CD4-positive, alpha-beta memory T cell (primary cell): ENCODE data around the gene EP300. TPM values are rescaled to one million over a fixed set of nuclear protein-coding genes. Genes with fewer than 3 reads are reported as not detected.

ENCODE experiments used
- CTCF ChIA-PET: fragments of 350-600 bp; sonication (Branson Sonifier 250); formaldehyde crosslinking; loops from one replicate; lab custom pipeline; 2021; ENCODE audit warnings: inconsistent platforms; ENCODE audit not compliant: partially characterized antibody; lab: Charles Lee
- POLR2A ChIA-PET: fragments of 350-600 bp; sonication (Branson Sonifier 250); formaldehyde crosslinking; loops from one replicate; lab custom pipeline; 2021; ENCODE audit not compliant: partially characterized antibody; lab: Charles Lee
- DNase-seq, 5 donors: peaks; one replicate each; pipeline versions ENCODE4 v3.0.0 to v3.0.0-alpha.2; 2020 to 2022; ENCODE audit warnings: mixed read lengths in 1 of 5
- H3K27ac ChIP-seq: one replicate; pipeline ENCODE4 v1.7.0; 2013; ENCODE audit warnings: low read depth, low read length
- H3K27me3 ChIP-seq: 2 replicates; pipeline ENCODE4 v1.7.0; 2013; ENCODE audit warnings: mild to moderate bottlenecking, low read length, moderate library complexity; ENCODE audit not compliant: insufficient read depth
- H3K36me3 ChIP-seq: 2 replicates; pipeline ENCODE4 v1.7.0; 2013; ENCODE audit warnings: mild to moderate bottlenecking, low read length, moderate library complexity; ENCODE audit not compliant: insufficient read depth
- H3K4me1 ChIP-seq: 2 replicates; pipeline ENCODE4 v1.7.0; 2013; ENCODE audit warnings: mild to moderate bottlenecking, low read length, moderate library complexity; ENCODE audit not compliant: insufficient read depth
- H3K4me3 ChIP-seq, 2 donors: one replicate each; pipeline ENCODE4 v1.7.0; 2013; ENCODE audit warnings: low read length in 2 of 2, mild to moderate bottlenecking in 1 of 2
- H3K9me3 ChIP-seq, 2 donors: one replicate each; pipeline ENCODE4 v1.7.0; 2013; ENCODE audit warnings: low read length in 2 of 2, control low read depth in 1 of 2; ENCODE audit not compliant: control insufficient read depth in 1 of 2
- H3K27ac Mint-ChIP-seq, 7 donors: one replicate each; pipeline ENCODE4 v1.8.0; 2020 to 2021; ENCODE audit warnings: mixed read lengths in 7 of 7, mild to moderate bottlenecking in 6 of 7, inconsistent platforms in 3 of 7, moderate library complexity in 3 of 7
- H3K27me3 Mint-ChIP-seq, 2 donors: one replicate each; pipeline ENCODE4 v1.8.0; 2020 to 2021; ENCODE audit warnings: mixed read lengths in 2 of 2
- H3K36me3 Mint-ChIP-seq, 2 donors: one replicate each; pipeline ENCODE4 v1.8.0; 2020 to 2021; ENCODE audit warnings: mixed read lengths in 2 of 2, inconsistent platforms in 1 of 2, mild to moderate bottlenecking in 1 of 2
- H3K4me1 Mint-ChIP-seq, 4 donors: one replicate each; pipeline ENCODE4 v1.8.0; 2020 to 2021; ENCODE audit warnings: mixed read lengths in 4 of 4, mild to moderate bottlenecking in 1 of 4
- H3K4me3 Mint-ChIP-seq, 8 donors: one replicate each; pipeline ENCODE4 v1.8.0; 2020 to 2021; ENCODE audit warnings: mixed read lengths in 8 of 8, mild to moderate bottlenecking in 7 of 8, moderate library complexity in 6 of 8, inconsistent platforms in 3 of 8
- H3K9me3 Mint-ChIP-seq, 8 donors: one replicate each; pipeline ENCODE4 v1.8.0; 2020 to 2021; ENCODE audit warnings: mixed read lengths in 8 of 8, mild to moderate bottlenecking in 5 of 8, inconsistent platforms in 3 of 8, moderate library complexity in 1 of 8
- intact Hi-C: fragments of 100-400 bp; cut with micrococcal nuclease; formaldehyde crosslinking; loops from one replicate; pipeline ENCODE4 v1.15.1; 2023
- polyA plus RNA-seq, 2 donors: library from polyadenylated mRNA; unstranded; fragments of 300-500 nt; fragmentation: Illumina TruSeq; gene quantifications; one replicate each; pipeline ENCODE4 v1.2.3, GENCODE V29; 2021
- total RNA-seq, 2 experiments: library from RNA; stranded (reverse); gene quantifications; one replicate each; pipeline ENCODE4 v1.2.3, GENCODE V29; 2021

The EP300 gene
- total and polyA plus RNA-seq, 4 experiments from 2014 or later, result 3.5 to 125 (median 66.7) TPM

GRCh38 chr22:41184679-41185078 is 92.3 kb downstream of the EP300 start:
- Mint-ChIP-seq H3K9me3 (no peaks in the 10 kb centered on the region), H3K4me3 (no peak overlapping the region), H3K36me3 (peaks cover 3 to 5% of the 10 kb centered on the region in 2 donors), H3K27ac (no peak overlapping the region), H3K4me1 (peaks cover 0 to 5% (median 3%) of the 10 kb centered on the region in 4 donors), H3K27me3 (no peaks in the 10 kb centered on the region)
- no peaks in the 10 kb centered on the region for H3K36me3 ChIP-seq
- POLR2A ChIA-PET, result no interaction called here
- H3K27ac ChIP-seq, result no peak overlapping the region
- no peaks in the 10 kb centered on the region for H3K9me3 ChIP-seq
- CTCF ChIA-PET, result no interaction called here
- intact Hi-C loops, result no loop called here
- DNase-seq, result no peak
- no peaks in the 10 kb centered on the region for H3K4me1 ChIP-seq
- no peak overlapping the region for H3K4me3 ChIP-seq
- no peaks in the 10 kb centered on the region for H3K27me3 ChIP-seq

- no peak for DNase-seq
- Histone ChIP-seq H3K27me3 (no peaks in the 10 kb centered on the region), H3K4me1 (no peaks in the 10 kb centered on the region), H3K36me3 (no peaks in the 10 kb centered on the region), H3K9me3 (no peaks in the 10 kb centered on the region), H3K4me3 (no peak overlapping the region), H3K27ac (no peak overlapping the region)
- intact Hi-C loops, result no loop called here
- H3K4me3 Mint-ChIP-seq, result no peak overlapping the region
- H3K36me3 Mint-ChIP-seq, result no peaks in the 10 kb centered on the region
- peaks cover 0 to 5% (median under 1%) of the 10 kb centered on the region in 4 donors for H3K4me1 Mint-ChIP-seq
- no peak overlapping the region for H3K27ac Mint-ChIP-seq
- CTCF ChIA-PET, result no interaction called here
- H3K27me3 Mint-ChIP-seq, result no peaks in the 10 kb centered on the region
- no peaks in the 10 kb centered on the region for H3K9me3 Mint-ChIP-seq
- POLR2A ChIA-PET, result interaction anchor here (0.7 kb wide), 1 partner anchor 687 kb away, joined by 5 read pairs; no protein-coding TSS in a partner anchor
These were observed 99.1 kb downstream of the EP300 start for GRCh38 chr22:41191467-41191866.

GRCh38 chr22:41193829-41194228 is 101.4 kb downstream of the EP300 start:
- Histone ChIP-seq H3K27ac (no peak overlapping the region), H3K4me3 (no peak overlapping the region), H3K36me3 (no peaks in the 10 kb centered on the region), H3K4me1 (peaks cover 11% of the 10 kb centered on the region), H3K9me3 (no peaks in the 10 kb centered on the region), H3K27me3 (no peaks in the 10 kb centered on the region)
- no peak overlapping the region for H3K4me3 Mint-ChIP-seq
- H3K27me3 Mint-ChIP-seq, result no peaks in the 10 kb centered on the region
- CTCF ChIA-PET, result interaction anchor here (1.9 kb wide), 1 partner anchor 44 kb away, joined by 6 read pairs; no protein-coding TSS in a partner anchor
- peak overlapping the region in 1 of 7 donors; percentile 58 for H3K27ac Mint-ChIP-seq
- no peaks in the 10 kb centered on the region for H3K9me3 Mint-ChIP-seq
- POLR2A ChIA-PET, result interaction anchor here (1.2 kb wide), 1 partner anchor 12 kb away, joined by 3 read pairs; no protein-coding TSS in a partner anchor
- peaks cover 6 to 17% (median 14%) of the 10 kb centered on the region in 4 donors for H3K4me1 Mint-ChIP-seq
- intact Hi-C loops, result no loop called here
- DNase-seq, result no peak
- H3K36me3 Mint-ChIP-seq, result no peaks in the 10 kb centered on the region

GRCh38 chr22:41197038-41197972 is 104.9 kb downstream of the EP300 start:
- peak overlapping the region; percentile 17 to 92 (median 71) for H3K27ac Mint-ChIP-seq
- Histone ChIP-seq H3K27ac (peak overlapping the region; percentile 50), H3K4me1 (peaks cover 11% of the 10 kb centered on the region), H3K36me3 (no peaks in the 10 kb centered on the region), H3K4me3 (peak overlapping the region; percentile 91 to 93), H3K27me3 (no peaks in the 10 kb centered on the region), H3K9me3 (no peaks in the 10 kb centered on the region)
- DNase-seq, result peak; percentile 70 to 83 (median 74)
- H3K9me3 Mint-ChIP-seq, result no peaks in the 10 kb centered on the region
- no peaks in the 10 kb centered on the region for H3K27me3 Mint-ChIP-seq
- POLR2A ChIA-PET, result interaction anchor here (0.5 to 2.5 kb wide), 11 partner anchors 9 to 341 kb away, joined by 3 to 7 read pairs (median 3); partner anchors contain the start of genes EP300, RBX1, ST13 and XPNPEP3
- intact Hi-C loops, result loop anchor here (1.0 kb wide), 2 partner anchors 8 to 89 kb away; partner anchors contain the start of genes L3MBTL2 and RANGAP1
- peak overlapping the region; percentile 90 to 96 (median 92) for H3K4me3 Mint-ChIP-seq
- no peaks in the 10 kb centered on the region for H3K36me3 Mint-ChIP-seq
- CTCF ChIA-PET, result interaction anchor here (1.2 to 1.3 kb wide), 3 partner anchors 10 to 275 kb away, joined by 3 to 6 read pairs (median 5); no protein-coding TSS in a partner anchor
- H3K4me1 Mint-ChIP-seq, result peaks cover 6 to 17% (median 13%) of the 10 kb centered on the region in 4 donors

GRCh38 chr22:41198027-41198580 is 105.7 kb downstream of the EP300 start:
- Histone ChIP-seq H3K36me3 (no peaks in the 10 kb centered on the region), H3K27me3 (no peaks in the 10 kb centered on the region), H3K27ac (peak overlapping the region; percentile 50), H3K4me3 (peak overlapping the region; percentile 91 to 93), H3K4me1 (peaks cover 11% of the 10 kb centered on the region), H3K9me3 (no peaks in the 10 kb centered on the region)
- no peaks in the 10 kb centered on the region for H3K27me3 Mint-ChIP-seq
- intact Hi-C loops, result no loop called here
- no peaks in the 10 kb centered on the region for H3K36me3 Mint-ChIP-seq
- ChIA-PET POLR2A (interaction anchor here (0.5 to 2.5 kb wide), 11 partner anchors 9 to 341 kb away, joined by 3 to 7 read pairs (median 3); partner anchors contain the start of genes EP300, RBX1, ST13 and XPNPEP3), CTCF (interaction anchor here (0.7 to 1.3 kb wide), 4 partner anchors 9 to 275 kb away, joined by 3 to 6 read pairs (median 4); no protein-coding TSS in a partner anchor)
- DNase-seq, result peak; percentile 33 to 71 (median 42)
- H3K4me1 Mint-ChIP-seq, result peaks cover 6 to 17% (median 13%) of the 10 kb centered on the region in 4 donors
- H3K27ac Mint-ChIP-seq, result peak overlapping the region; percentile 17 to 92 (median 69)
- peak overlapping the region; percentile 90 to 96 (median 92) for H3K4me3 Mint-ChIP-seq
- H3K9me3 Mint-ChIP-seq, result no peaks in the 10 kb centered on the region

- Mint-ChIP-seq H3K27ac (peak overlapping the region in 1 of 7 donors; percentile 48), H3K4me3 (no peak overlapping the region), H3K27me3 (peaks cover 3 to 6% of the 10 kb centered on the region in 2 donors), H3K4me1 (peaks cover 15 to 32% (median 26%) of the 10 kb centered on the region in 4 donors), H3K9me3 (no peaks in the 10 kb centered on the region), H3K36me3 (peaks cover 4 to 8% of the 10 kb centered on the region in 2 donors)
- Histone ChIP-seq H3K27me3 (no peaks in the 10 kb centered on the region), H3K27ac (no peak overlapping the region), H3K9me3 (no peaks in the 10 kb centered on the region), H3K36me3 (no peaks in the 10 kb centered on the region), H3K4me3 (no peak overlapping the region), H3K4me1 (peaks cover 21% of the 10 kb centered on the region)
- no peak for DNase-seq
- ChIA-PET POLR2A (no interaction called here), CTCF (interaction anchor here (1.2 kb wide), 1 partner anchor 36 kb away, joined by 3 read pairs; no protein-coding TSS in a partner anchor)
- intact Hi-C loops, result no loop called here
These were observed 108.7 kb downstream of the EP300 start for GRCh38 chr22:41201141-41201540.
